Measurements from ENCODE around the gene TNFRSF8.

GRCh38 chr1:12072741-12073140 lies 9.6 kb downstream of the TNFRSF8 start:
- TF ChIP-seq POLR2AphosphoS5 (IDR thresholded peaks at IDR 0.05), result no peak
- no peak for TF ChIP-seq POLR2A (IDR thresholded peaks at IDR 0.05; ENCODE audit: low read depth)
- no peak for TF ChIP-seq CTCF (IDR thresholded peaks at IDR 0.05)
- TF ChIP-seq EP300 (IDR thresholded peaks at IDR 0.05), result no peak

Data from esophagus muscularis mucosa (tissue), 4 donors.